Stimulated activated naive CD8-positive, alpha-beta T cell treated with anti-CD3 and anti-CD28 coated beads, Interleukin-15, Interleukin-2, amounts not matched to agents 100 ng/mL and 50 ng/mL, for 24 hours (primary cell): ENCODE measurements around the gene GPER1.

Experiments used
- H3K27ac Mint-ChIP-seq: one replicate; pipeline ENCODE4 v1.8.0; 2021; ENCODE audit warnings: mild to moderate bottlenecking, mixed read lengths
- H3K27me3 Mint-ChIP-seq: one replicate; pipeline ENCODE4 v1.8.0; 2021; ENCODE audit warnings: mixed read lengths
- H3K36me3 Mint-ChIP-seq: one replicate; pipeline ENCODE4 v1.8.0; 2021; ENCODE audit warnings: low read depth, mixed read lengths
- H3K4me1 Mint-ChIP-seq: one replicate; pipeline ENCODE4 v1.8.0; 2021; ENCODE audit warnings: low read depth, mixed read lengths
- H3K4me3 Mint-ChIP-seq: one replicate; pipeline ENCODE4 v1.8.0; 2021; ENCODE audit warnings: mild to moderate bottlenecking, mixed read lengths
- H3K9me3 Mint-ChIP-seq: one replicate; pipeline ENCODE4 v1.8.0; 2021; ENCODE audit warnings: mixed read lengths

The GPER1 gene

GRCh38 chr7:1059200-1060091 lies 28.5 kb upstream of the GPER1 start:
- Mint-ChIP-seq H3K27me3 (no peaks in the 10 kb centered on the region), H3K4me3 (no peak overlapping the region), H3K36me3 (no peaks in the 10 kb centered on the region), H3K4me1 (peaks cover 26% of the 10 kb centered on the region), H3K27ac (no peak overlapping the region), H3K9me3 (no peaks in the 10 kb centered on the region)

- no peaks in the 10 kb centered on the region for H3K36me3 Mint-ChIP-seq
- no peak overlapping the region for H3K4me3 Mint-ChIP-seq
- H3K27ac Mint-ChIP-seq = no peak overlapping the region
- H3K9me3 Mint-ChIP-seq = no peaks in the 10 kb centered on the region
- no peaks in the 10 kb centered on the region for H3K27me3 Mint-ChIP-seq
- H3K4me1 Mint-ChIP-seq = peaks cover 25% of the 10 kb centered on the region
Measured at GRCh38 chr7:1060315-1061072, 27.4 kb upstream of the GPER1 start.

DNA sequence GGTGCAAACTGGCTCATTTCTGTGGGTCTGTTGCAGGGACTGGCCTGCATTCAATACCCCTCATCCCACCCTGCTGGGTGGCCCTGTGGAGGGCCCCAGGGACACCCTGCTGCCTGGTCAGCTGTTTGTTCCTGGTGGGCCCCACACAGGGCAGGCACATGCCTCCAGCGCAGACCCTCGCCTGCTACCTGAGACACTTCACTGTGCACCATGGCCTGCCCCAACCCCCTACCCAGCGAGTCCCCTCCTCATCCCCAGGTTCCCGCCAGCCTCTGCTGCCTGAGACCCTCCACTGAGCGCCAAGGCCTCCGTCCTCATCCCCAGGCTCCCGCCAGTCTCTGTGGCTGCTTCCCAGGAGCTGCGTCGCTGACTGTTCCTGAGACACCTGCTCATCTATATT lies 26.7 kb upstream of the GPER1 start:
- no peak overlapping the region for H3K27ac Mint-ChIP-seq
- H3K4me1 Mint-ChIP-seq = peaks cover 25% of the 10 kb centered on the region
- H3K27me3 Mint-ChIP-seq = no peaks in the 10 kb centered on the region

DNA sequence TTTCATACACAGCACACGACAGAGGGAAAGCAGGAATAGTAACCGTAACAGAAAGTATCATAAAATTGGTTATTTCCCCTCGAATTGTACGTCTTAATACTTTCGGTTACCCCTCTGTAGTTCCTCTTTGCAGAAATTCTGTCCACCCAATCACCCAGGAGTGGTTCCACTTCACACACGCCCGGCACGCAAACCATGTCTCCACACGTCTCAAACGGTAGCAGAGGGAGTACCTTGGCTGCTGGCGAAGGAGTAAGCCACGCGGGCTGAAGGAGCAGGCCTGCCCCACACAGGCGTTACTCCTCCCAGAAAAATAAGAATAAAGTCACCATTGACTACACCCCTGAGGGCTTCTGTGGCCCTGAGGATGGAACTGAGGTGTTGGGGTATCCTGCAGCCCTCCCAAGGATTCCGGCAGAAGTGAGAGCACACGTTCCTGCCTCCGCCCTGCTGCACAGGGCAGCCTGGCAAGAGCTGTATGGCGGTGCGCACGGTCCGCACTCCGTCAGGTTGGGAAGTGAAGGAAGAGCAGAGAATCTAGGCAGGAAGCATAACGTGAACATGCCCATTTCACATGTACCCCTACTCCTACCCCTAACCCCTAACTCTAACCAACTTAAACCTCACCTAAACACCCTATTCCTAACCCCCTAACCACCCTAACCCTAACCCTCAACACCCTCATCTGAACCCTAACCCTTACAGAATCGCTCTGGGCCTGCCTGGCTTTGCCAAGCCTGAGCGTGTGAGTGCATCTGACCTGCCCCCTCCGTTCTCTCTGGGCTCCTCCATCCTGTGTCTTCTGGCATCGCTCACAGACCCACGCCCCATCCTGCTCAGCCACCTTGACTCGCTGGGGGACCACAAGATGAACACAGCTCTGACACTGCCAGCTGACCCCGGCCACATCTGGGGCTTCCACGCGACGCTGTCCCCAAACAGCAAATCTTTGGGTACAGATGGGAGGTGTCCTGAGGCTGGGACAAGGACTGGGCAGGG lies 25.3 kb upstream of the GPER1 start:
- no peaks in the 10 kb centered on the region for H3K27me3 Mint-ChIP-seq
- peaks cover 25% of the 10 kb centered on the region for H3K4me1 Mint-ChIP-seq
- H3K4me3 Mint-ChIP-seq = no peak overlapping the region
- no peaks in the 10 kb centered on the region for H3K36me3 Mint-ChIP-seq
- H3K27ac Mint-ChIP-seq = no peak overlapping the region
- H3K9me3 Mint-ChIP-seq = no peaks in the 10 kb centered on the region

More for the DNA sequence above, 26.7 kb upstream of the GPER1 start:
- Mint-ChIP-seq H3K9me3 (no peaks in the 10 kb centered on the region), H3K4me3 (no peak overlapping the region), H3K36me3 (no peaks in the 10 kb centered on the region)

- Mint-ChIP-seq H3K27ac (no peak overlapping the region), H3K4me1 (peaks cover 24% of the 10 kb centered on the region), H3K9me3 (no peaks in the 10 kb centered on the region), H3K36me3 (no peaks in the 10 kb centered on the region), H3K27me3 (no peaks in the 10 kb centered on the region), H3K4me3 (no peak overlapping the region)
Measured at GRCh38 chr7:1063361-1063760, 24.6 kb upstream of the GPER1 start.

GRCh38 chr7:1064581-1064980 lies 23.3 kb upstream of the GPER1 start:
- peaks cover 18% of the 10 kb centered on the region for H3K4me1 Mint-ChIP-seq
- H3K36me3 Mint-ChIP-seq = no peaks in the 10 kb centered on the region
- H3K27ac Mint-ChIP-seq = no peak overlapping the region
- no peaks in the 10 kb centered on the region for H3K27me3 Mint-ChIP-seq
- no peaks in the 10 kb centered on the region for H3K9me3 Mint-ChIP-seq
- no peak overlapping the region for H3K4me3 Mint-ChIP-seq

- H3K9me3 Mint-ChIP-seq = no peaks in the 10 kb centered on the region
- peaks cover 18% of the 10 kb centered on the region for H3K4me1 Mint-ChIP-seq
- H3K27ac Mint-ChIP-seq = no peak overlapping the region
- H3K36me3 Mint-ChIP-seq = no peaks in the 10 kb centered on the region
- no peaks in the 10 kb centered on the region for H3K27me3 Mint-ChIP-seq
- H3K4me3 Mint-ChIP-seq = no peak overlapping the region
Measured at GRCh38 chr7:1065263-1065584, 22.7 kb upstream of the GPER1 start.

GRCh38 chr7:1065585-1066241 lies 22.2 kb upstream of the GPER1 start:
- no peak overlapping the region for H3K27ac Mint-ChIP-seq
- no peaks in the 10 kb centered on the region for H3K9me3 Mint-ChIP-seq

GRCh38 chr7:1066242-1066588 lies 21.7 kb upstream of the GPER1 start:
- Mint-ChIP-seq H3K27me3 (no peaks in the 10 kb centered on the region), H3K4me1 (peaks cover 18% of the 10 kb centered on the region), H3K36me3 (no peaks in the 10 kb centered on the region), H3K9me3 (no peaks in the 10 kb centered on the region), H3K27ac (no peak overlapping the region), H3K4me3 (no peak overlapping the region)

More at GRCh38 chr7:1065585-1066241, 22.2 kb upstream of the GPER1 start:
- Mint-ChIP-seq H3K36me3 (no peaks in the 10 kb centered on the region), H3K27me3 (no peaks in the 10 kb centered on the region), H3K4me3 (peak overlapping the region; percentile 45), H3K4me1 (peaks cover 18% of the 10 kb centered on the region)

- no peaks in the 10 kb centered on the region for H3K9me3 Mint-ChIP-seq
- no peaks in the 10 kb centered on the region for H3K27me3 Mint-ChIP-seq
- no peak overlapping the region for H3K27ac Mint-ChIP-seq
- H3K36me3 Mint-ChIP-seq = no peaks in the 10 kb centered on the region
- no peak overlapping the region for H3K4me3 Mint-ChIP-seq
- peaks cover 9% of the 10 kb centered on the region for H3K4me1 Mint-ChIP-seq
Measured at GRCh38 chr7:1068013-1068412, 19.9 kb upstream of the GPER1 start.

GRCh38 chr7:1068619-1069018 lies 19.3 kb upstream of the GPER1 start:
- H3K4me3 Mint-ChIP-seq = no peak overlapping the region
- no peaks in the 10 kb centered on the region for H3K27me3 Mint-ChIP-seq
- no peak overlapping the region for H3K27ac Mint-ChIP-seq
- peaks cover 9% of the 10 kb centered on the region for H3K4me1 Mint-ChIP-seq
- no peaks in the 10 kb centered on the region for H3K9me3 Mint-ChIP-seq
- H3K36me3 Mint-ChIP-seq = no peaks in the 10 kb centered on the region

DNA sequence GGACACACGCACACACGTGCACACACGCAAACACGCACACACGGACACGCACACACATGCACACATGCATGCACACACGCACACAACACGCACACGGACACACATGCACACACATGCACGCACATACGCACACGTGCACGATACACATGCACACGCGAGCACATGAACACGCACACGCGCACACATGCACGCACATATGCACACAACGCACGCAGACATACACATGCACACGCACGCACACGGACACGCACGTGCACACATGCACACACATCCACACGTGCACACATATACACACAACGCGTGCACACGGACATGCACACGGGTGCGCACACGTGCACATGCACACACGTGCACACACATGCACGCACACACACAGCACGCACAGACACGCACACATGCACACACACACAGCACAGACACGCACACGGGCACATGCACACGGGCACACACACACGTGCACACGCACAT lies 17.3 kb upstream of the GPER1 start:
- H3K27ac Mint-ChIP-seq = no peak overlapping the region

GRCh38 chr7:1071731-1072254 lies 16.1 kb upstream of the GPER1 start:
- Mint-ChIP-seq H3K36me3 (no peaks in the 10 kb centered on the region), H3K4me3 (no peak overlapping the region), H3K27me3 (no peaks in the 10 kb centered on the region), H3K9me3 (no peaks in the 10 kb centered on the region), H3K27ac (no peak overlapping the region), H3K4me1 (no peaks in the 10 kb centered on the region)

More for the DNA sequence above, 17.3 kb upstream of the GPER1 start:
- H3K4me3 Mint-ChIP-seq = no peak overlapping the region
- H3K27me3 Mint-ChIP-seq = no peaks in the 10 kb centered on the region
- H3K4me1 Mint-ChIP-seq = peaks cover 2% of the 10 kb centered on the region
- H3K9me3 Mint-ChIP-seq = no peaks in the 10 kb centered on the region
- H3K36me3 Mint-ChIP-seq = no peaks in the 10 kb centered on the region
